Mesangial cell (primary cell): ENCODE data around the gene ZC3H8. TPM values are rescaled to one million over a fixed set of nuclear protein-coding genes. Genes with fewer than 3 reads are reported as not detected.

ENCODE experiments used
- total RNA-seq: library from RNA; depleted of rRNA; stranded (reverse); fragments of >200 nt; gene quantifications from 2 replicates; pipeline ENCODE4 v1.2.3, GENCODE V29; 2015

Gene ZC3H8
- total RNA-seq = 0.65 and 1.8 TPM in 2 replicates

GRCh38 chr2:112254466-112255240 lies at the start of gene ZC3H8:
TSS of gene ZC3H8 (minus strand) at chr2:112255042. CDS start at chr2:112254981, 61 bp downstream.

GRCh38 chr2:112275311-112275886 lies 20.6 kb upstream of the ZC3H8 start, which contains the start of gene ZC3H6:
TSS of gene ZC3H6 (plus strand) at chr2:112275597. CDS start at chr2:112275995, 398 bp downstream.

Other genes starting within 250 kb of the ZC3H8 start
- gene TMEM87B, start 199.8 kb downstream of the ZC3H8 start, total RNA-seq = 9.0 and 11.2 TPM in 2 replicates
- gene FBLN7, start 116.7 kb downstream of the ZC3H8 start, total RNA-seq = 0.49 and 1.9 TPM in 2 replicates
- gene ZC3H6, start 20.6 kb upstream of the ZC3H8 start, total RNA-seq = 1.6 and 3.5 TPM in 2 replicates
- gene RGPD8, start 178.6 kb upstream of the ZC3H8 start, total RNA-seq = 1.1 and 2.8 TPM in 2 replicates
- gene TTL, start 227.1 kb upstream of the ZC3H8 start, total RNA-seq = 30.6 and 52.0 TPM in 2 replicates